ENCODE measurements around the gene GORASP1.

Gene GORASP1

GRCh38 chr3:39112113-39112512, 4.7 kb upstream of the GORASP1 start:
- TF ChIP-seq, protein P1, sequence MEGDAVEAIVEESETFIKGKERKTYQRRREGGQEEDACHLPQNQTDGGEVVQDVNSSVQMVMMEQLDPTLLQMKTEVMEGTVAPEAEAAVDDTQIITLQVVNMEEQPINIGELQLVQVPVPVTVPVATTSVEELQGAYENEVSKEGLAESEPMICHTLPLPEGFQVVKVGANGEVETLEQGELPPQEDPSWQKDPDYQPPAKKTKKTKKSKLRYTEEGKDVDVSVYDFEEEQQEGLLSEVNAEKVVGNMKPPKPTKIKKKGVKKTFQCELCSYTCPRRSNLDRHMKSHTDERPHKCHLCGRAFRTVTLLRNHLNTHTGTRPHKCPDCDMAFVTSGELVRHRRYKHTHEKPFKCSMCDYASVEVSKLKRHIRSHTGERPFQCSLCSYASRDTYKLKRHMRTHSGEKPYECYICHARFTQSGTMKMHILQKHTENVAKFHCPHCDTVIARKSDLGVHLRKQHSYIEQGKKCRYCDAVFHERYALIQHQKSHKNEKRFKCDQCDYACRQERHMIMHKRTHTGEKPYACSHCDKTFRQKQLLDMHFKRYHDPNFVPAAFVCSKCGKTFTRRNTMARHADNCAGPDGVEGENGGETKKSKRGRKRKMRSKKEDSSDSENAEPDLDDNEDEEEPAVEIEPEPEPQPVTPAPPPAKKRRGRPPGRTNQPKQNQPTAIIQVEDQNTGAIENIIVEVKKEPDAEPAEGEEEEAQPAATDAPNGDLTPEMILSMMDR (IDR thresholded peaks at IDR 0.05; ENCODE audit: low read depth, low read length): no peak

GRCh38 chr3:39110041-39110639, 2.7 kb upstream of the GORASP1 start:
- TF ChIP-seq, protein P1 (IDR thresholded peaks at IDR 0.05; ENCODE audit: low read depth, low read length): no peak

More at GRCh38 chr3:39112113-39112512, 4.7 kb upstream of the GORASP1 start:
- DNase-seq (ENCODE audit: extremely low read depth, low read depth): no peak

DNA sequence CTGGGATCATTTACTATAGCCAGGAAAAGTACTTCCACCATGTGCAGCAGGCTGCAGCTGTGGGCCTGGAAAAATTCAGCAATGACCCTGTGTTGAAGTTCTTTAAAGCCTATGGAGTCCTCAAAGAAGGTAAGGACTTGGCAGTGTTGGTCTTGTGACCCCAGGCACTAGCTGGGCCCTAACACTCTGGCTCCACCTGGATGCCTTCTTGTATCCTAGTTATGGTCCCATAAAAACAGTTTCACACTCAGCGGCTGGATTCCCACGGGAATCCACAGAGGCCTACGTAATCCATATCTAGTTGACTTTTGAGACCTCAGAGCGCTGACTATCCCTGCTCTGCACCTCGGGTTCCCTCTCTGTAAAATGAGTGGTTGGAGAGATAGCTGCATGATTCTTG, 1.7 kb upstream of the GORASP1 start:
- TF ChIP-seq, protein P1 (IDR thresholded peaks at IDR 0.05; ENCODE audit: low read depth, low read length): no peak
- no peak for DNase-seq (ENCODE audit: extremely low read depth, low read depth)

More at GRCh38 chr3:39110041-39110639, 2.7 kb upstream of the GORASP1 start:
- no peak for DNase-seq (ENCODE audit: extremely low read depth, low read depth)

- no peak for DNase-seq (ENCODE audit: extremely low read depth, low read depth)
- TF ChIP-seq, protein P1 (IDR thresholded peaks at IDR 0.05; ENCODE audit: low read depth, low read length): no peak
These were observed 828 bp upstream of the GORASP1 start for GRCh38 chr3:39108200-39108710.

DNA sequence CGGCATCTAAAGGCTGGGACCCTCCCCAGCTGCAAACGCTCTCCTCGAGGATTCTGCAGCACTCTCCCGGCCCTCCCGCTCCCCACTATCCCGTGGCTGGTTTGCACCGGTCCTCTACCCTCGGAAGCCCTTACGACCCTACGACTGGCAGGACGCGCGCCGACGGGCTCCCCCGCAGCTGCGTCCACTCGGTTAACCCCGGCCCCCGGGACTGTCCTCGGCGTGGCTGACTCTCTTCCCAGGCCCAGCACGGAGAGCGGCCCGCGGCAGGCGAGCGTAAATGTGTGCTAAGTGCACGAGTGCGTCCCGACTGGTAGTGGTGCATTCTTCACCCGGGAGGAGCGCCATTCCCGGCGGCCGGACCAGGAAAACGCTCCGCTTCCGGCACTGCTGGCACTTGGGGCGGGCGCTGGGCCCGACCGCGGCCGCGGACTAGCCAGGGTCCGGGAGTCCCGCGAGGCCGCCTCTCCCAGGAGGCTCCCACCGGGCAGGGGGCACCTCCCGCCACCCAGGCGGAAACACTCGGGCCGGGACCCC, 508 bp downstream of the GORASP1 start:
- no peak for DNase-seq (ENCODE audit: extremely low read depth, low read depth)
- TF ChIP-seq, protein P1 (IDR thresholded peaks at IDR 0.05; ENCODE audit: low read depth, low read length): no peak

DNA sequence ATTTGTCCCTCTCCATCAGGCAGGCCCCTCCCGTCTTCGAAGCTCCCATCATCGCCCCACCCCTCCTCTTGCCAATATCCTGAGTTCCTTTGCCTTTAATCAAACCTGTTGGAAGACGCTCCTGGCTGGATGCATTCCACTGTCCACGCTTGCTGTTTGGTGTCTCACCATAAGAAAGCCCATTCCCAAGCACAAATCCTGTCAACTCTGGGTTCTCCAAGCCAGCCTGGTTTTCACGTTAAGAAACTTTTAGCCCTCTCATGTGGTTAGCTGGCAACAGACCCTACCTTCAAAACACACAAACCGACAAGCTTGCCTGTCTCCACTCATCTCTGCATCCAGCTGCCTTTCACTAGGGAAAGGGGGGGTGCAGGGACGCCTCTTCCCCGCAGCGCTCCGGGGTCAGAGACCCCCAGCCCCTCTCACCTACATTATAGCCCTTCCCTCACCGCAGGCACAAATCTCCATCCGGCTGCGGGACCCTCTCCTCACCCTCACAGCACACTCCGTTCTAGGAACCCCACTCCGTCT, 1.1 kb downstream of the GORASP1 start:
- TF ChIP-seq, protein P1 (IDR thresholded peaks at IDR 0.05; ENCODE audit: low read depth, low read length): no peak
- DNase-seq (ENCODE audit: extremely low read depth, low read depth): no peak

GRCh38 chr3:39105687-39106063, 1.8 kb downstream of the GORASP1 start:
- TF ChIP-seq, protein P1 (IDR thresholded peaks at IDR 0.05; ENCODE audit: low read depth, low read length): no peak
- no peak for DNase-seq (ENCODE audit: extremely low read depth, low read depth)

Data from AG09319 (cell line).